GM19372 (cell line): Measurements from ENCODE around the gene BPHL.
"Not testable (repeated sequence)": the region's sequence is repeated elsewhere in the genome, so short reads cannot be mapped to it uniquely, and the experiment has no call there.

Experiments used
- ATAC-seq: cut with Tn5 transposase; IDR thresholded peaks from one replicate; pipeline ENCODE4 v1.9.1; 2021; ENCODE audit warnings: mild to moderate bottlenecking, low read depth, moderate library complexity; ENCODE audit not compliant: unreplicated experiment

The BPHL gene

DNA sequence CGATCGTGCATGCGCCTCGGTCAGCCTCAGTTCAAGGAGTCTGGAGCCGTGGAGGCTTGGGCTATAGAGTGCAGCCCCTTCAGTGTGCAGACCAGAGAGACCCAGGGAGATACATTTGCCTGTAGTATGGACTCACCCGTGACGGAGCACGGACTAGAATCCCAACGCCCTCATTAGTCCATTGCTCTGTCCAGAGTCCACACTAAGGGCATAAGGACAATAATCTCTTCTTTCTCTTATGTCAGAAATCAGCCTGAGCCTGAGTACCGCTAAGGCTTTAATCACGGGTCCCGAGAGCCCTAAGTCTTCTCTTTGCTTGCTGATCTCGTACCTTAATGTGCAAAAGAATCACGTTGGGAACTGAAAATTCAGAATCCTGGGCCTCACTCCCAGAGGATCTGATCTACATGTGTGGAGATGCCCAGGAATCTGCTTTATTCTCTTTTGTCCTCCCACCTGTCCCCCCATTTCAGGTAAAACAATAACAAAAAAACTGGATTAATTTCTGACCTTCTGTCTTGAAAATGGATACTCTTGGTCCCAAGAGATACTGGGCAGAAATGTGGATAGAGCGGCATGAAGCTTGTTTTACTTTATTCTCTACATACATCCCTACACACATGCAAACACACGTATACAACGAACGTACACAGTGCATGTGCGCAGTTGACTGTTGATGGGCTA is 671 bp downstream of the BPHL start:
- ATAC-seq: peak; percentile 25

DNA sequence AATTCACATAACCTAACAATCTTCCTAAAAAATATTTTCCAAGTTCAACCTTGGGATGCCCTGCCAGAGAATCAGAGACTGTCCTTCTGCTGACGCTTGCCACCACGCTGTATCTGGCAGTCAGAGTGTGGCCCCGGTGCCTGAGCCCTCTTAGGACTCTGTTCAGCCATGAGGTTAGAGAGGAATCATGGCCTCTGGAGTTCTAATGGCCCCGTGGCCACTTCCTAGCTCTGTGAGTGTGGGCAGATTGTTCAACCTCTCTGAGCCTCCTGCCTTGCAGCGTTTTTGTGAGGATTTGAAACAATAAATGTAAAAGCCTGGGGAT is 2.2 kb downstream of the BPHL start:
- ATAC-seq: no peak

DNA sequence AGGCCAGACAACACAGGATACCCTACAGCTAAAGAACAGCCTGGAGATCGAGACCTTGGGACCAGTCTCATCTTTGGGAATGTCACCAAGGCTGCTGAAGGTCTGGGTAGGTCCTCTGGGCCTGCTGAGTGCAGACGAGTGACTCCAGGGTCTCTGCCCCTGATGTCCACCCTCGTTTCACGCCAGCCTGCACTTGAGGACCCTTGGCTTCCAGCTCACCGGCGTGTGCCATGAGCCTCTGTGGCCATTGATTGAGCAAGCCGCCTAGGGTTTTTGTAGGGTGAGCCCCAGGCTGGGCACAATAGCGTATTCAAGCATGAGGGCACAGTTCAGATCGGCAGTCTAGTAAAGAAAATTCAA is 4.3 kb downstream of the BPHL start:
- ATAC-seq: no peak

DNA sequence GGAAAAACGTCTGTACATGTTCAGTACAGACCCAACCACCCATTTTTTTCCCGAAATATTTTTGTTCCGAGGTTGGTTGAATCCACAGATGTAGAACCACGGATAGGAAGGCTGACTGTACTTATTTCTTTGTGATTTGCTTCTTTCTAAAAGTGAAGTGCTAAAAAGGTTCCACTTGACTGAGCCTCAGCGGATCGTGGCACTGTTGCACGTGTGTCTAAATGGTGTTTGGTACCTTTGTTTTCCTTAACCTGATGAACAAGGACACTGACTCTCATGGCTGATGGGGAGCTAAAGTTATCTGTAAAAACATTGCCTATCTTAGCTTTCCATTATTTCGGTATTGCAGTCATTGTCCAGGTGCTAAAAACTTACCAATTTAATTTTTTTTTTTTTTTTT is 6.2 kb downstream of the BPHL start:
- no peak for ATAC-seq

DNA sequence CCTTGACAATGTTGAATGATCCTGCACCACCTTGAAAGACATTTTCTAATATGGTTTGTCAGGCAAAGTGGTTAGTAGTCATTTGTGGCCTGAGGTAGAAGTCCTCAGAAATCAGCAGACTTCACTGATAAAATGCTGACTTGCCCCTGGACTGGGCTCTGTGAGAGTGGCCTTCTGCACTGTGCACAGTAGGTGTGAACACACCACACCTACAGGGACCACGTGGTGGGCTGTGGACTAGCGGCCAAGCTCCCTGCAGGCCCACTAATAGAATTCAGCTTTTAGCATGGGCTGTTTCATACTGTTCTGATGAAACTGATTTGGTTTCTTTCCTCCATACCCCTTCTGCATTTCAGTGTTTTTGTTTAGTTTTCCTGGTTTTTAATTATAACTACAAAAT is 7.3 kb downstream of the BPHL start:
- no peak for ATAC-seq

DNA sequence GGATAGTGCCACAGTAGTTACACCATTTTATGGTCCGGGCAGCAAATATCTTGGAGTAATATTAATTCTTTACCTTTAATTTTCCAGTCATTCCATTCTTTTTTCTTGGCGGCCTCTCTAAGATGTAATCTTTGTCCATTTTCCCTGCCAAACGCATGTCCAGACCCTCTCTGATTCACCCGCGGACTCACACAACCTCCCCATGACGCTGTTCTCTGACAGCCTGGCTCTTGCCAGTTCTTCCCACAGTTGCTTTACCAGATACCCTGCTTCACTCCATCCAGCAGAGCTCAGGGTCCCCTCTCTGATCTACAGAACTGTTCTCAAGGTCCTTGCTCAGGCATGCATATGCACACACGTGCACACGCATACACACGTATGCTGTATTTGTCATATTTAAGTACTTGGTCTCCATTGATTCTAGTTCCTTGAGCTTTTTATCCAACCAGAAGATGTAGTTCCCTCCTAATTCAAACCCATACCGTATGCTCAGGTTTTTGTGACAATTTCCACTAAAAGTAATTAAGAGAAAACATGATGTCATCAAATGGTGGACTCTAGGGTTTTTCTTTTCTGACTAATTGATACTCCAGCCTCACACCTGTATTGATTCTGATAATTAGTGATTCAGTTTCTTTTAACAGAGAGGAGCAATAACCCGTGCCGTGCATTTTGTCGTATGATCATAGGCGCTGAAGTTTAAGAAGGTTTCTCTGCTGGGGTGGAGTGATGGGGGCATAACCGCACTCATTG is 10.0 kb downstream of the BPHL start:
- ATAC-seq: no peak

DNA sequence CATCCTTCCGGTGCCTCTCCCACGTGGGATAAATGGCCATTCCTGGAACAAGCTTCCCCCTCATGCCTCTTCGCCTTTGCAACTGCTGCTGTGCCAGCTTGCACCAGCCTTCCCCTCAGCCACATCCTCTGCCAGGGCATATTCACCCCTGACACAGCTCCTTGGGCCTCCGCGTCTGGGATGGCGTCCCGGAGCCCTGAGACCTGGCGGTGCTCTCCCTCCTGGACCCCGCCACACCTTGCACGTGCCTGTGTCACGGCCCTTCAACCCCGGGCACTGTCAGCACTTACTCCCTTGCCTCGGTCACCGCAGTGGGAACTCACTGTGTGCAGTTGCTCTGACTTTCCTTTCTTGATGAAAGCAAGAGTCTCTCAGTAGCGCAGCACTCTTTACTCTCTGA is 13.2 kb downstream of the BPHL start:
- no peak for ATAC-seq

DNA sequence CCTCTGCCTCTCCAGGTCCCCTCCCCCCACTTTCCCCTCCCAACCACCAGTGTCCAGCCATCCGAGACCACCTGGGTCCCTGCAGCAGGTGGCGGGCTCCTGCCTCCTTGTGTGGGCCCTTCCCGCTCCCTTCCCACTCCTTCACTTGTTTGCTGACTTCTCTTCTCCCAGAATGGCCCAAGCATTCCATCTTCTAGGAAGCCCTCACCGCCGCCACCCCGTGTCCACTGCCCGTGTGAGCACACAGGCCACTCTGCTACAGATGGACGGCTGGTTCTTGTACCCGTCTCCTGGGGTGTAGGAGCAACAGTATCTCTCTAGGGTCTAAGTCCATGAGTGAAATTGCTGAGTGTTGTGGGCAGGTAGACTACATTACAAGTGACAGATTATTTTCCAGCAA is 15.0 kb downstream of the BPHL start:
- ATAC-seq: no peak

DNA sequence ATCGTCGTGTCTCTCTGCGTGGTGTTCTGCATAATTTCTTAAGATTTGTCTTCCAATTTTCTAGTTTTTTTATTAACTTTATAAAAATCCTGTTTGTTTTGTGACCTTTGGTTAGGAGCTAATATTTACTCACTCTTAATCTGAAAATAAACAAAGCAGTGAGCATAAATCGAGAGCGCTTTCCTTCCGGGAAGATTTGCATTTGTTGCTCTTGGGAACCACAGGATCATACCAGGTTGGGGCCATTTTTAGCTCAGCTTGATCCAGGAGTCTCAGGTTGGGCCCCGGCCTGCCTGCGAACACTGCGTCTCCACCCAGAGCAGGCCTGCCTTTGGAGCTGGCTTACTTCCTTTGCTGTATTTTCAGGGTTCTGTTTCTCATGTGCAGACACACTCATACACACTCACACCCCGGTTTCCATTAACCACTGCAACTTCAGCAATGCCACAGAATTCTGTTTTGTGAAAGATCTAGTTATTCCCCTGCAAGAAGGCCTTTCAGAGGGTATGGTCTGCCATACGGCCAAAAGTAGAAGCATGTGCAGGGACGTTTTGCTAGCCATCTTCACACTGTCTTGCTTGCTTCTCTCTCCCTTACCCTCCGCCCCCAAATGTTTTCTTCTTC is 17.3 kb downstream of the BPHL start:
- no peak for ATAC-seq

DNA sequence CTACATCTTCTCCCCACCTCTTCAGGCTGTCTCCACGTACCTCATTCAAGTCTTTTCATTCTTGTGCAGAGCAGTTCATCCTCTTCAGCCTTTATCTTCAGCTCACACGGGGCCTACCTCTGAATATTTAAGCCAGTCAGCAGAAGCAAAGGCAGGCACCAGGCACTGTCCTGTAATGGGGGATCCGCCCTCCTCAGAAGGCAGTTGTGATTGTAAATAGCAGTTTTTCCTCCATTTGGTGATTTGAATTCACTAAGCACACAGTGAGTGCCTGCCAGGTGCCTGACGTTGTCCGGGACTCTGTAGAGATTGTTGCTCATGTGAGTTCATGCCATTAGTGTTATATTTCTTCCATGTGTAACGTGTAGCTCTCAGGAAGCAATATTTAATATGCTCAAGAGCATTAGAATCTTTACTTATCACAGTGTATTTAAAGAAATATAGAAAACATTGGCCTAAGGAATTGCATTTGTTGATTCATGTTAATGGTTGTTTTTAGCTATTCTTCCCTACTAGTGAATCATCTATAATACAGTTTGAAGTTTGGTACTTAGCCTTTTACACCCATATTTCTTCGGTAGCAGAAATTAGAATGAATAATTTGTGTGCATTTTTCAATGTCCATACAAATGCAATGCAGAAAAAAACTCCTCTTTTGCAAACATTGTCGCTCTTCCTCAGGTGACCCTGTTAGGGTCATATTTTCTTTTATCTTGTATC is 17.9 kb downstream of the BPHL start:
- ATAC-seq: no peak

DNA sequence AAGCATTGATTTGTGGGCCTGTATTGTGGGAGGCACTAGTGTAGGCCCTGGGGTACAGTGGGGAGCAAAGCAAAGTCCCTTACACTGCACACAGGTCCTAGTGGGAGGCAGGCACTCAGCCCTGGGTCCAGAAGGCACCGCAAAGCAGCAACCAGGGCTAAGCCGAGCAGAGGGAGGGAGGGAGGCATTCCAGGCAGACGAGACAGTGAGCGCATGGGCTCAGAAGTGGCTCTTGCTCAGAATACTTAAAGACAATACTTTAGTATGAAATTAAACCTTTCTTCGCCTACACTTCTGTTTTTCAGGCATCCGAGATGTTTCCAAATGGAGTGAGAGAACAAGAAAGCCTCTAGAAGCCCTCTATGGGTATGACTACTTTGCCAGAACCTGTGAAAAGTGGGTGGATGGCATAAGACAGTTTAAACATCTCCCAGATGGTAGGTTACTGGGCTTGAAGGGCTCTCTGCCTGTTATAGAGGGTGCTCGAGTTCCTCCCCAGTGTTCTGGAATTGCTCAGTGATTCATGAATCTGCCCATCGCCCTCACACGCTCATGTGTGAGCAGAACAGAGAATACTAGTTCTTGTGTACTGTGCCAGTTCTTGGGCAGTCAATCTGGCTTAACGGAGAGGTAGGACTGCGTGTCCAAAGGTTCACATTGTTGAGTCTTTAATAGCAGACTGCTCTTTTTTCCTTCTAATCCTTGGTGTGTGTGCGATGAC is 18.7 kb downstream of the BPHL start:
- no peak for ATAC-seq

DNA sequence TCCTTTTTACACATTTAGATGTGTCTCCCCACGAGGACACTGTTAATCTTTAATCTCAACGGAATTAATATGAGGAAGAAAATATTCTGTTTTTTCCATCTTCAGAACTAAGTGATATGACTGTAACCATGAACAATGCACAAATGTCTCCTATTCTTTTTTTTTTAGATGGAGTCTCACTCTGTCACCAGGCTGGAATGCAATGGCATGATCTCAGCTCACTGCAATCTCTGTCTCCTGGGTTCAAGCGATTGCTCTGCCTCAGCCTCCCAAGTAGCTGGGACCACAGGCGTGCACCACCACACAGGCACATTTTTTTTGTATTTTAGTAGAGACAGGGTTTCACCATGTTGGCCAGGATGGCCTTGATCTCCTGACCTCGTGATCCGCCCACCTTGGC is 19.4 kb downstream of the BPHL start:
- ATAC-seq: not testable (repeated sequence)

DNA sequence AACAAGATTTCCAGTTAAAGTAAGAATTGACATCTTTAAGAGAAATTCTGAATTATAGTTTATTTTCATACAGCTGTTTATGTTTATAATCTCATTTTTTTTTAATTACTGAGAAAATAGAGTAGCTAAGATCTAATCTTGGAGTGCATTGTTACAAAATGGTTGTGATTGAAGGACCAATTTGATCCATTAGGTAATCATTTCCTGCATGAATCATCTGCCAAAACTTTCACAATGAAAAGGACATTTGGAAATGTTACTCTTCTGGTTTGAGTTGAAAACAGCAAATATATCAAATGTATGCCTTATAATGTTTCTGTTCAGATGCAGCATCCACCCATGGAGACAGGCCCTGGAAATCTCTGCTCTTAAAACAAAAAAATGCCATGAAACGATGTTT is 19.8 kb downstream of the BPHL start:
- no peak for ATAC-seq

DNA sequence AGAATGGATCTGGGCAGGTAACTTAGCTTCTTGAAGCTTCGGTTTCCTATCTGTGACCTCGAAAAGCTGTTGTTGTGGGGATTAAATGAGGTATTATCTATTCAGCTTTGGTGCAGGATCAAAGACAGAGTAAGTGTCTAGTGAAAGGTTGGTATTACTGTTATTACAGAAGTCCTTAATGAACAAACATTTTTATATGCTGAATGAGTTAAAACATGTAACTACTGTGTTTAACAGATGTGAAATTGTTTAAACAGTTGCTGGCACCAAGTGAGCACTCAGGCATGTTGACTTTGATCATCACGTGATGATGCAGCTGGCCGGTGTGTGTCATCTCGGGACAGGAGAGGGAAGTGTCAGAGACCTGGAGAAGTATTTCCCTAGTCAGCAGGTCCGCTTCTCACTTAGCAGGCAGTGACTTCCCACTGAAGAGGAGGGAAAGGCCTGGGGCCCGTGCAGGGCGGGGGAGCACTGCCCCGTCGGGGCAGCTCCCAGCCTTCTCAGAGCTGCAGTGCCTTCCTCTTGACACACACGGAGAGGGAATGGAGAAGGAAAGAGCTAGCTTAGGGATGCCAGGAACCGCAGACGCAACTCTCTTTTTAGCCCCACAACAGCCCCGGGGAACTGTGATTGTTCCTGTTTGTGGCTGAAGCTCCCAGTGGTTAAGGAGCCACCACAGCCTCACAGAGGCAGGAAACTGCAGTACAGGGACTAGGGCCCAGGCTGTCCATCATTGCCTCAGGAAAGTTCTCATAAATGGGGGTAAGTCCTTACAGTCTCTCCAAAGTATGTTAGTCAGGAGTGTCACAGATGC is 20.8 kb downstream of the BPHL start:
- ATAC-seq: no peak

DNA sequence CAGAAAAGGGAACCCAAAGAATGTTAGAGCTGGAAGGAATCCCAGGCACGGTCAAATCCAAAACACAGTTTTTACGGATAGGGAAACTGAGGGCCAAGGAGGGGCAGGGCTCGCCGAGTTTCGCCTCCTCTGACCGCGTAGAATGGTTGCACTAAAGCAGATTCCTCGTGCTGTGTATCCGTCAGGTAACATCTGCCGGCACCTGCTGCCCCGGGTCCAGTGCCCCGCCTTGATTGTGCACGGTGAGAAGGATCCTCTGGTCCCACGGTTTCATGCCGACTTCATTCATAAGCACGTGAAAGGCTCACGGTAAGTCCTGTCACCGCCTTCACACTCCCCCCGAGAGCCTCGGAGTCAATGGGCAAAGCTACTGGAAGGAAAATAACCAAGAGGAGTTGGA is 21.7 kb downstream of the BPHL start:
- ATAC-seq: no peak

DNA sequence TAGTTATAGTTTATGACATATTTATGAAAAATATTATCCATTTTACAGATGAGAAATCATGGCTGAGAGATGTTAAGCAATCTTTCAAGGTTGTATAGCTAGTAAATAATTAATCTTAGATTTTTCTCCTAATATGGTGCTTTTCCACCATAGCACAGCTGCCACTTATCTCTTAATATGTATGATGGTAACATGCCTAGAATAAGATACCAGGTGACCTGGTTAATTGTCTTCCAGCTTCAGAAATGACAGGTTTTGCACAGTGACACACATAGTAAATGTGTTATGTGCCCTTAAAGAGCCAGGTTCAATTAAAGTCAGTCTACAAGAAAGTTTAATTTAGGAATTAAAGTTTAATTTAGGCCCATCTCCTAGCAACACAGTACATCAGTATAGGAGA is 24.0 kb downstream of the BPHL start:
- ATAC-seq: no peak

DNA sequence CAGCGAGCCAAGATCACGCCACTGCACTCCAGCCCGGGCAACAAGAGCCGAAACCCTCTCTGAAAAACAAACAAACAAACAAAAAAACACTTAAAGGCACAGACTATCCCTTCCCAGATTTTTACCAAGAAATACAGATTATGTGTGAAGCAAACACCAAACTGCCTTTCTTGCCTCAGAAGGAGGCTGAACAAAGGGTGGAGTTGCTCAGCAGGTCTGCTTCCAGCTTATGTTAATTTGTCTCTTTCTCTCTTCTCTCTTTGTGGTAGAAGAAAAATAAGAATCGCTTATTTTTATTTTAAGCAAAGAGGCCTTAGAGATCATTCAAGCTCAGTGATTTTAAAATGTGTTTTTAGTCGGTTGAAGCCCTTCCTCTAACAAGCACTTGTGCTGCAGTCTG is 24.6 kb downstream of the BPHL start:
- ATAC-seq: no peak

DNA sequence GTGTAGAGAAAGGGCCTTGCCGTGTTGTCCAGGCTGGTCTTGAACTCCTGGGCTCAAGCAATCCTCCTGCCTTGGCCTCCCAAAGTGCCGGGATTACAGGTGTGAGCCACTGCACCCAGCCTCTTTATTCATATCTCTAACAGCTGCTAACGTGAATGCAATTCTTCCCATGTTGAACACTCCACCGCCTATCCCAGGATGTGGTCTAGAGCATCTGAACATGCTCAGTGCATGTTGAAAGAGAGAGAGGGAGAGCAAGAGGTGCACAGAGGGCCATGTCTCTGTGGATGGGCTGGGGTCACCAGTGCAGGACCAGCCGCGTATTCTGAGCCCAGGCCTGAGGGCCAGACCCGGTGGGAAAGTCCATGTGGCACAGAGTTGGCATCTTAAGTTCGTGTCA is 26.1 kb downstream of the BPHL start:
- ATAC-seq: no peak

DNA sequence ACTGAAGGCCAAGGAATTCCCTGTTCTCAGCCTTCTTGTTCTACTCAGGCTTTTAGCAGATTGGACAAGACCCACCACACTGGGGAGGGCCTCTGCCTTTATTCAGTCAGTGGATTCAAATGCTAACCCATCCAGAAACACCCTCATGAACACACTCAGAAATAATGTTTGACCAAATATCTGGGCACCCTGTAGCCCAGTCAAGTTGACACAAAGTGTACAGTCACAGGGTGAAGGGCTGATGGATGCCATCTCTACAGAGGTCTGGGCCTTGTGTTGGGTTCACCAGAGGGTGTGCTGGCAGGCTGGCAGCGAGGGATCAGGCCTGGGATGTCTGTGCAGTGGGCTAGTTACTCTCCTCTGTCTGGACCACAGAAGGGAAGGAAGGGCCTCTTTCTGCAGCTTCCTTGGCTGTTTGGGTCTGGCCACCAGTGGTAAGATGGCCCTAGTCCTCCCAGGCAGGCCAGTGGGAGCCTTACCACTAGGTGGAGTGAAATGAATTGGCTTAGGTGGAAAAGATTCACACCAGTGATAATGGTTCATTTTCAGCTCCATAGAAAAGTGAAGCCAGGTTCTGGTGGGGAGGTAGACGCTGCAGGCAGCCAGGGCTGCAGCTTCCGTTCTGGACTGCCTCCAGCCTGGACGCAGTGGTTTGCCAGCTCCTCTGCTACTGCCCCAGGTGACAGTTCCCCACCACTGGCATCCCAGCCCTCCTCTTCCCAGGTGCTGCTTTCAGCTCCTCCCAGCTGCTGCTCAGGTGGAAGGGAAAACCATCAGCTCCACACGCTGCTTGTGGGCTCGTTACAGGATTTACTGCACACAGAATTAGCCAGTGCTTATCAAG is 29.6 kb downstream of the BPHL start:
- ATAC-seq: no peak
